ENCODE data around the gene YIPF4.
"Not testable (repeated sequence)": the region's sequence is repeated elsewhere in the genome, so short reads cannot be mapped to it uniquely, and the experiment has no call there.

Gene YIPF4

GRCh38 chr2:32277674-32278477 is at the start of gene YIPF4:
Gene YIPF4, plus strand, starts transcription at chr2:32277904. Its CDS starts 252 bp downstream, at chr2:32278156.
- peak; percentile 80 for DNase-seq

- DNase-seq: no peak
These were observed 49.5 kb upstream of the YIPF4 start for GRCh38 chr2:32228181-32228580.

GRCh38 chr2:32229635-32230034 is 48.1 kb upstream of the YIPF4 start:
- no peak for DNase-seq

GRCh38 chr2:32231959-32232358 is 45.7 kb upstream of the YIPF4 start:
- DNase-seq: no peak

GRCh38 chr2:32235315-32235714 is 42.4 kb upstream of the YIPF4 start:
- DNase-seq: no peak

GRCh38 chr2:32237488-32237887 is 40.2 kb upstream of the YIPF4 start:
- DNase-seq: no peak

- no peak for DNase-seq
These were observed 39.7 kb upstream of the YIPF4 start for GRCh38 chr2:32237996-32238395.

GRCh38 chr2:32242331-32242730 is 35.4 kb upstream of the YIPF4 start:
- no peak for DNase-seq

- peak; percentile 59 for DNase-seq
These were observed 30.8 kb upstream of the YIPF4 start for GRCh38 chr2:32246911-32247310.

GRCh38 chr2:32248299-32248698 is 29.4 kb upstream of the YIPF4 start:
- no peak for DNase-seq

GRCh38 chr2:32249731-32250236 is 27.9 kb upstream of the YIPF4 start:
- no peak for DNase-seq

- DNase-seq: no peak
These were observed 27.4 kb upstream of the YIPF4 start for GRCh38 chr2:32250290-32250689.

GRCh38 chr2:32258242-32258641 is 19.5 kb upstream of the YIPF4 start:
- no peak for DNase-seq

- no peak for DNase-seq
These were observed 17.3 kb upstream of the YIPF4 start for GRCh38 chr2:32260376-32260775.

GRCh38 chr2:32262105-32262504 is 15.6 kb upstream of the YIPF4 start:
- no peak for DNase-seq

GRCh38 chr2:32264422-32265105 is 13.1 kb upstream of the YIPF4 start, which contains the start of gene NLRC4:
Gene NLRC4, minus strand, starts transcription at chr2:32264886. Its CDS starts 8,111 bp downstream, at chr2:32256775.
- no peak for DNase-seq

- no peak for DNase-seq
These were observed 6.6 kb upstream of the YIPF4 start for GRCh38 chr2:32271063-32271462.

- no peak for DNase-seq
These were observed 5.4 kb upstream of the YIPF4 start for GRCh38 chr2:32272279-32272678.

- DNase-seq: no peak
These were observed 3.4 kb upstream of the YIPF4 start for GRCh38 chr2:32274289-32274688.

GRCh38 chr2:32275790-32276189 is 1.9 kb upstream of the YIPF4 start:
- not testable (repeated sequence) for DNase-seq

- no peak for DNase-seq
These were observed 386 bp upstream of the YIPF4 start for GRCh38 chr2:32277363-32277673.

- DNase-seq: no peak
These were observed 762 bp downstream of the YIPF4 start for GRCh38 chr2:32278478-32278853.

- DNase-seq: no peak
These were observed 6.6 kb downstream of the YIPF4 start for GRCh38 chr2:32284321-32284720.

Measured in NCI-H2029 (cell line).